SJCRH30 (cell line): ENCODE measurements around the gene IRF2BP2. TPM values are rescaled to one million over a fixed set of nuclear protein-coding genes. Genes with fewer than 3 reads are reported as not detected.
A peak's percentile ranks its signal among the peaks of the same experiment; 100 is the strongest.

Experiments
- DNase-seq, 2 experiments: peaks; one replicate each; pipeline ENCODE4 v3.0.0-alpha.2; 2015 to 2020
- H3K27ac ChIP-seq: fragments of 250-450 bp; sonication (Bioruptor Pico); 2 replicates; pipeline ENCODE4 v1.5.1; 2020; ENCODE audit warnings: mild to moderate bottlenecking, moderate library complexity
- H3K27me3 ChIP-seq: fragments of 250-450 bp; sonication (Bioruptor Pico); 2 replicates; pipeline ENCODE4 v1.5.1; 2020; ENCODE audit warnings: mild to moderate bottlenecking, moderate library complexity
- H3K36me3 ChIP-seq: fragments of 250-450 bp; sonication (Bioruptor Pico); 2 replicates; pipeline ENCODE4 v1.5.1; 2020; ENCODE audit warnings: mild to moderate bottlenecking, moderate library complexity
- H3K4me1 ChIP-seq: fragments of 250-450 bp; sonication (Bioruptor Pico); 2 replicates; pipeline ENCODE4 v1.5.1; 2020; ENCODE audit warnings: mild to moderate bottlenecking, moderate library complexity
- H3K4me3 ChIP-seq: fragments of 250-450 bp; sonication (Bioruptor Pico); 2 replicates; pipeline ENCODE4 v1.5.1; 2020; ENCODE audit warnings: mild to moderate bottlenecking, moderate library complexity
- H3K9me3 ChIP-seq: fragments of 250-450 bp; sonication (Bioruptor Pico); replicated peaks from 2 replicates; pipeline ENCODE4 v1.5.1; 2020; ENCODE audit warnings: mild to moderate bottlenecking, moderate library complexity
- total RNA-seq: library from RNA; depleted of rRNA; stranded (reverse); fragments of >200 nt; shearing (Covaris generic); gene quantifications from 2 replicates; pipeline ENCODE4 v1.2.3, GENCODE V29; 2014

The IRF2BP2 gene
- total RNA-seq, 1 experiment from 2014 or later = 33.2 TPM

DNA sequence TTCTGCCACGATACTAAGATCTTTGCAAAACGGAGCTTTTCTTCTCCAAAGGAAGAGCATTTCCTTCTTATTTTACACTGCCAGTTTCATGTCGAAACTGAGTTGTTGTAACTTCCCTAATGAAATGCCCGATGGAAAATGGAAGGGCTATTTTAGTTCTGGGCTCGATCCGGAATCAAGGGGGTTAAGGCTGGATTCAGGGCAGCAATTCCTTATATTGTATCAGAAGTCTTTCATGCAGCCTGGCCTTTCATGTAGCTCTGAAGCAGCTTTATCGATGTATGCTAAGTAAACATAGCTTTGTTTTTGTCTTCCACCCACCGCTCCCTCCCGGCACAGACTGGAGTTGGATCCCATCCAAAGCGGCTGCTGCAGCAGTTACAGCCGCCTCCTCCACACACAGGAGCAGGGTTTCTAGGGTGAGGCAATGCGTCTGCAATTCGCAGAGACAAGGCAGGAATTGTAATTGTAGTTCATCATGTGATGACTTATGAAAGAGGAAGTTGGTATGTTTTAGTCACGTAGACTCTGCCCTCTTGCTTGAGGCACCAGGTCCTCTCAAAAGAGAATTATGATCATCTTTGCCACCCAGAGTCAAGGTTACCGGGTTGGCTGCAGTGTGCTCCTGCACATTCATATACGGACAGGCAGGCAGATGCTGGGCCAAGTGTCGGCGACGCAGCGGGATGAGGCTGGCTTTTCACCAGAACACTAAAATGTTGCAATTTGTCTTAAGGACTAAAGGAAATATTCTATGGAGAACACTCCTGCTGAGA, 2.6 kb upstream of the IRF2BP2 start:
- H3K9me3 ChIP-seq = no peaks in the 10 kb centered on the region
- H3K27me3 ChIP-seq = no peaks in the 10 kb centered on the region
- DNase-seq = peak; percentile 94
- H3K4me3 ChIP-seq = peak overlapping the region; percentile 68
- H3K36me3 ChIP-seq = peaks cover 7% of the 10 kb centered on the region
- peak overlapping the region; percentile 95 for H3K27ac ChIP-seq
- H3K4me1 ChIP-seq = peaks cover 28% of the 10 kb centered on the region

- H3K27ac ChIP-seq = peak overlapping the region; percentile 95
- H3K4me3 ChIP-seq = peak overlapping the region; percentile 68
- peaks cover 21% of the 10 kb centered on the region for H3K4me1 ChIP-seq
- DNase-seq = peak in 1 of 2 experiments; percentile 59
- H3K27me3 ChIP-seq = no peaks in the 10 kb centered on the region
- no peaks in the 10 kb centered on the region for H3K9me3 ChIP-seq
- peaks cover 13% of the 10 kb centered on the region for H3K36me3 ChIP-seq
Measured at GRCh38 chr1:234611847-234612351, 1.9 kb upstream of the IRF2BP2 start.

- DNase-seq = peak in 1 of 2 experiments; percentile 88
- H3K27me3 ChIP-seq = no peaks in the 10 kb centered on the region
- no peaks in the 10 kb centered on the region for H3K9me3 ChIP-seq
- peak overlapping the region; percentile 68 for H3K4me3 ChIP-seq
- peaks cover 16% of the 10 kb centered on the region for H3K4me1 ChIP-seq
- peaks cover 19% of the 10 kb centered on the region for H3K36me3 ChIP-seq
- H3K27ac ChIP-seq = peak overlapping the region; percentile 95
Measured at GRCh38 chr1:234611225-234611846, 1.4 kb upstream of the IRF2BP2 start.

DNA sequence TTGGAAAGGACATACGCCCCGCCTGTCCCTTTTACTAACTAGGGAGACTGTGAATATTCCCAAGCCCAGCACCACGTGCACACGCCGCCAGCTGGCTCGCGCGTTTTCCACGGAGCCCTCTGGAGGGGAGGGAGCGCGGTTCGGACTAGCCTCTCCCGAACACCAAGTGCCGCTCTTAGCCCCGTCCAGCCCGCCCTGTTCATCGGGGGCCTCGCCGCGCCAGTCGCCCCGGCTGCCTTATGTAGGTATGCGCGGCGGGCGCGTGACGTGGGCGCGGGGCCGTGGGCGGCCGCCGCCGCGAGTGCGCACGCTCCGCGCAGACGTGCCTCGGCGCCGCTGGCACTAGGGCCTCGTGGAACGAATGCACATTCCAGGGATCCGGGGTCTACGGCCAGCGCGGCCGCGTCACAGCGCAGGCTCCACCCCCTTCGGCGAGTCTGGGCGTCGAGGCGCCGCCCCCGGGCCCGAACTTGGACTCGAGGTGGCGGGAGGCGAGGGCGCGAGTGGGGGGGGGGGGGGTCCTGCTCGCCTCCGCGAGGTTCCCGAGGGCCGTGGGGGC, 767 bp upstream of the IRF2BP2 start:
- DNase-seq = peak; percentile 94
- Histone ChIP-seq H3K9me3 (no peaks in the 10 kb centered on the region), H3K36me3 (peaks cover 24% of the 10 kb centered on the region), H3K4me3 (peak overlapping the region; percentile 68), H3K4me1 (peaks cover 14% of the 10 kb centered on the region), H3K27ac (peak overlapping the region; percentile 95), H3K27me3 (no peaks in the 10 kb centered on the region)

DNA sequence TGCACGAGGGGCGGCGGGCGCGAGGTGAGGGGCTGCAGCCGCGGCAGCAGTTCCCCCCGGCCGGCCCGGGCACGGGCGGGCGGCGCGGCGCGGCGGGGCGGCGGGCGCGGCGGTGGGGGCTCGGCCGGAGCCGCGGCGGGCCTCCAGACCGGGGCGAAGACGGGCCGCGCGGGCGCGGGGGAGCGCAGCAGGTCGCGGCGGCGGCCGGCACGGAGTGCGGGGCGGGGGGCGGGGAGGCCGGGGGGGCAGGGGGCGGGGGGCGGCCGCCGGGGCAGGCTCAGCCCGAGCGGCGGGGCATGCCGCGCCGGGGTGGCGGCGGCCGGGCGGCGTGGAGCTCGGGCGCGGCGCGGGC, 311 bp downstream of the IRF2BP2 start:
- Histone ChIP-seq H3K4me3 (peak overlapping the region; percentile 68), H3K36me3 (peaks cover 31% of the 10 kb centered on the region), H3K4me1 (peaks cover 19% of the 10 kb centered on the region), H3K9me3 (no peaks in the 10 kb centered on the region), H3K27me3 (no peaks in the 10 kb centered on the region), H3K27ac (no peak overlapping the region)
- DNase-seq = no peak

DNA sequence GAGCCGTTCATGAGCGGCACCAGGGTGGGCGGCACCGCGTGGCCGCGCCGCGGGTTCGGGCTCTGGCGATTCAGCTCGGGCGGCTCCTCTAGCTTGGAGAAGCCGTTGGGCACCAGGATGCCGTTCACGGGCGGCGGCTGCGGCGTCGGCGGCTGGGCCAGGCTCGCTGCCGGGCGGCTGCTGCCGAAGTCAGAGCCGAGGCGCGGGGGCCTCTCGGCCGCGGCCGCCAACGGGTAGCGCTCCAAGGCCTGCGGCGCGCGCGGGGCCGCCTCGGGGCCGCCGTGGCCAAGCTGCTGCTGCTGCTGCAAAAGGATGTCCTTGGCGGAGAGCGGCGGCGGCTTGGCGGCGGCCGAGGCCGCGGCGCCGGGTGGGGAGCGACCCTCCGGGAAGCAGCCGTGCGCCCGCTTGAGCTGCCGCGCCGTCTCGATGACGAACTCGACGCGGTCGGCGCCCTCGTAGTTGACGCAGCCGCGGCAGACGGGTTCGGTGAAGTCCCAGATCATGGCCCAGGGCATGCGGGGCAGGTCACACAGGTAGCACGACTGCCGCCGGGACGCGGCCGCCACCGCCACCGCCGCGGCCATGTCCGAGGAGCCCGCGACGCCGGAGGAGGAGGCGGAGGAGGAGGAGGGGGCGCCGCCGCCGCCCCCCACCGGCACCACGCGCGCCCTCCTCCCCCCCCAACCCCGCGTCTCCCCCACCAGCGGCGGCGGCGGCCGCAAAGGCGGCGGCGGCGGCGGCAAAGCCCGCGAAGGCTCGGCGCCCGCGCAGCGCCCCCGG, 877 bp downstream of the IRF2BP2 start:
- H3K4me1 ChIP-seq = peaks cover 19% of the 10 kb centered on the region
- peak; percentile 47 to 54 for DNase-seq
- H3K27ac ChIP-seq = peak overlapping the region; percentile 74; the same call in 1 of the 2 replicates
- no peaks in the 10 kb centered on the region for H3K9me3 ChIP-seq
- H3K27me3 ChIP-seq = no peaks in the 10 kb centered on the region
- H3K36me3 ChIP-seq = peaks cover 34% of the 10 kb centered on the region
- H3K4me3 ChIP-seq = peak overlapping the region; percentile 79

GRCh38 chr1:234608025-234608910, 1.7 kb downstream of the IRF2BP2 start:
- H3K36me3 ChIP-seq = peaks cover 36% of the 10 kb centered on the region
- peak overlapping the region; percentile 74 for H3K27ac ChIP-seq
- H3K4me3 ChIP-seq = peak overlapping the region; percentile 79
- peak; percentile 67 to 80 for DNase-seq
- H3K9me3 ChIP-seq = no peaks in the 10 kb centered on the region
- peaks cover 25% of the 10 kb centered on the region for H3K4me1 ChIP-seq
- no peaks in the 10 kb centered on the region for H3K27me3 ChIP-seq

- peak in 1 of 2 experiments; percentile 74 for DNase-seq
- Histone ChIP-seq H3K4me1 (peaks cover 32% of the 10 kb centered on the region), H3K9me3 (no peaks in the 10 kb centered on the region), H3K4me3 (peak overlapping the region; percentile 79), H3K27me3 (no peaks in the 10 kb centered on the region), H3K36me3 (peaks cover 37% of the 10 kb centered on the region), H3K27ac (peak overlapping the region; percentile 74)
Measured at GRCh38 chr1:234607109-234608024, 2.6 kb downstream of the IRF2BP2 start.

DNA sequence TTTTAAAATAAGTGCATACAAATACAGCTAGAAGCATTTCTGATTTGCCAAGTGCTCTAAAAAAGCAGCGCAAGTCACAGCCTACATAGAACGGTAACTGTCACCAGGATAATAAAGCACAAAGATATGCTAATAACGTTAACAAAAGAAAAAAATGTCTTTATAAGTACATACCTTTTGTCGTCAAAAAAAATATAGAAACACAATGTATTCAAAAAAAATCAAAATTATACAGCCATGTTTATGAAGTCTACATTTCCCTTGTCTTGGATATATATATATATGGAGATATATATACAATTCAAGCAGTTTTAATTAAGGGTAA, 3.2 kb downstream of the IRF2BP2 start:
- H3K4me1 ChIP-seq = peaks cover 30% of the 10 kb centered on the region
- no peak for DNase-seq
- no peaks in the 10 kb centered on the region for H3K9me3 ChIP-seq
- H3K36me3 ChIP-seq = peaks cover 42% of the 10 kb centered on the region
- H3K27ac ChIP-seq = no peak overlapping the region
- peak overlapping the region; percentile 79 for H3K4me3 ChIP-seq
- no peaks in the 10 kb centered on the region for H3K27me3 ChIP-seq

GRCh38 chr1:234605983-234606783, 3.8 kb downstream of the IRF2BP2 start:
- H3K9me3 ChIP-seq = no peaks in the 10 kb centered on the region
- H3K27me3 ChIP-seq = no peaks in the 10 kb centered on the region
- H3K36me3 ChIP-seq = peaks cover 42% of the 10 kb centered on the region
- no peak overlapping the region for H3K27ac ChIP-seq
- DNase-seq = no peak
- peaks cover 26% of the 10 kb centered on the region for H3K4me1 ChIP-seq
- H3K4me3 ChIP-seq = peak overlapping the region; percentile 79

DNA sequence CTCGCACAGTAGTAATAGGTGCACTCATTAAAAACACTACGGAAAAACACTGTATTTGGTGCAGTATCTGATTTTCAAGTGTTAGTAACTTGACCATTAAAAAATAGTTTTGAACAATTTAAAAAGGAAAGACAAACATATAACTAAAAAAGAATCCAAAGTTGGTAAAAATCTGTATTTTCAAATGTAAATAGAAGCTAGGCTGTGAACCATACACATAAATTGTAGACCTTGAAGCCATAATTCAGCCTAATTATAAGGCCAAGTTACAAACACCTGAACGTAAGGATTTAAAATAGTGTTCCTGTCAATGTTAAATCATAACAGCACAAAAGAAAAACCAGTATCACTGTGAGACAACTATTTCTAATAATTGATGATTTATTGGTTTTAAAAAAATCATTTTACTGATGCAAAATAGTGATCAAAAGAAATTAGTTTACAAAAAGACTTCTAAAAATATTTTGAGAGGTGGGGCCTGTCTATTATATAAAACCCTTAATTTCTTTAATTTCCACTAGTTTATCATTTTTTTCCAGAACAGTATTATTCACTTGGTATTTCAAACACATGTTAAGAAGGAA, 4.5 kb downstream of the IRF2BP2 start:
- Histone ChIP-seq H3K27ac (no peak overlapping the region), H3K27me3 (no peaks in the 10 kb centered on the region), H3K9me3 (no peaks in the 10 kb centered on the region), H3K36me3 (peaks cover 42% of the 10 kb centered on the region), H3K4me3 (peak overlapping the region; percentile 79), H3K4me1 (peaks cover 27% of the 10 kb centered on the region)
- no peak for DNase-seq
